GM23248 (cell line): ENCODE measurements around the gene MXD3. TPM values are rescaled to one million over a fixed set of nuclear protein-coding genes. Genes with fewer than 3 reads are reported as not detected.

Source experiments
- DNase-seq: peaks from one replicate; pipeline ENCODE4 v3.0.0-alpha.2; 2015
- H2AFZ ChIP-seq: fragments of 200-600 bp; sonication (generic); 2 replicates; pipeline ENCODE4 v1.6.1; 2016; ENCODE audit warnings: antibody characterized with exemption
- H3F3A ChIP-seq: fragments of 200-600 bp; sonication (generic); 2 replicates; pipeline ENCODE4 v1.6.1; 2016; ENCODE audit warnings: mild to moderate bottlenecking, antibody characterized with exemption, mixed run types; ENCODE audit not compliant: insufficient read depth
- H3K27ac ChIP-seq: fragments of 200-600 bp; sonication (generic); 2 replicates; pipeline ENCODE4 v1.5.1; 2016; ENCODE audit warnings: mild to moderate bottlenecking
- H3K27me3 ChIP-seq: fragments of 200-600 bp; sonication (generic); replicated peaks from 2 replicates; pipeline ENCODE4 v1.6.1; 2016; ENCODE audit warnings: mild to moderate bottlenecking; ENCODE audit not compliant: insufficient read depth
- H3K36me3 ChIP-seq: fragments of 200-600 bp; sonication (generic); 2 replicates; pipeline ENCODE4 v1.6.1; 2016; ENCODE audit warnings: low read depth, mild to moderate bottlenecking
- H3K4me1 ChIP-seq: fragments of 200-600 bp; sonication (generic); 2 replicates; pipeline ENCODE4 v1.6.1; 2016; ENCODE audit warnings: mild to moderate bottlenecking; ENCODE audit not compliant: insufficient read depth
- H3K4me2 ChIP-seq: fragments of 200-600 bp; sonication (generic); one replicate; pipeline ENCODE4 v1.6.1; 2016; ENCODE audit warnings: mild to moderate bottlenecking; ENCODE audit not compliant: unreplicated experiment
- H3K4me3 ChIP-seq: fragments of 200-600 bp; sonication (generic); 2 replicates; pipeline ENCODE4 v1.5.1; 2016; ENCODE audit warnings: mild to moderate bottlenecking
- H3K79me2 ChIP-seq: fragments of 200-600 bp; sonication (generic); 2 replicates; pipeline ENCODE4 v1.6.1; 2016; ENCODE audit warnings: mild to moderate bottlenecking; ENCODE audit not compliant: insufficient read depth
- H3K9ac ChIP-seq: fragments of 200-600 bp; sonication (generic); 2 replicates; pipeline ENCODE4 v1.6.1; 2016; ENCODE audit warnings: mild to moderate bottlenecking
- H3K9me2 ChIP-seq: fragments of 200-600 bp; sonication (generic); 2 replicates; pipeline ENCODE4 v1.6.1; 2016; ENCODE audit warnings: mixed run types, mild to moderate bottlenecking, moderate library complexity; ENCODE audit not compliant: insufficient read depth
- H3K9me3 ChIP-seq: fragments of 200-600 bp; sonication (generic); one replicate; pipeline ENCODE4 v1.6.1; 2017; ENCODE audit warnings: low read depth
- H4K20me1 ChIP-seq: fragments of 200-600 bp; sonication (generic); 2 replicates; pipeline ENCODE4 v1.6.0; 2016; ENCODE audit not compliant: insufficient read depth
- EZH2 ChIP-seq: fragments of 200-600 bp; sonication (generic); IDR thresholded peaks from 2 replicates; pipeline ENCODE4 v1.6.1; 2018; ENCODE audit warnings: antibody characterized with exemption, mild to moderate bottlenecking; ENCODE audit not compliant: insufficient read depth, poor library complexity, severe bottlenecking
- EZH2phosphoT487 ChIP-seq: fragments of 200-600 bp; sonication (generic); IDR thresholded peaks from 2 replicates; pipeline ENCODE4 v1.6.1; 2018; ENCODE audit warnings: antibody characterized with exemption, moderate library complexity, mild to moderate bottlenecking, low read depth; ENCODE audit not compliant: insufficient read depth
- WGBS, 2 experiments: methylation state at CpG; one replicate each; pipeline ENCODE4 v1.1.6; 2015 to 2017; ENCODE audit warnings: low lambda C conversion rate in 2 of 2, low coverage in 1 of 2; ENCODE audit errors: missing lambda C conversion rate in 2 of 2; 5-methylcytosine and 5-hydroxymethylcytosine counted together
- in situ Hi-C: fragments of 300-500 bp; cut with MboI; formaldehyde crosslinking; loops from 2 replicates; pipeline ENCODE4 v1.15.0; 2020
- polyA plus RNA-seq: library from polyadenylated mRNA; unstranded; fragments of >200 nt; fragmentation: Nextera tagmentation; extraction: Ambion mirVana; gene quantifications from 2 replicates; pipeline ENCODE4 v1.2.1, GENCODE V29; 2016
- total RNA-seq: library from RNA; depleted of rRNA; stranded (reverse); fragments of >200 nt; shearing (Covaris generic); gene quantifications from 2 replicates; pipeline ENCODE4 v1.2.3, GENCODE V29; 2014

The MXD3 gene
- total and polyA plus RNA-seq, 2 experiments from 2014 or later = 6.5 to 7.8 TPM

- no peaks in the 10 kb centered on the region for H3K27me3 ChIP-seq
- H3F3A ChIP-seq = peaks cover 20% of the 10 kb centered on the region
- peaks cover 21% of the 10 kb centered on the region for H3K4me1 ChIP-seq
- peak overlapping the region; percentile 81 for H3K4me2 ChIP-seq
- H3K36me3 ChIP-seq = no peaks in the 10 kb centered on the region; the same call in 1 of the 2 replicates
- H2AFZ ChIP-seq = peak overlapping the region; percentile 87
- H3K4me3 ChIP-seq = peak overlapping the region; percentile 92
- H4K20me1 ChIP-seq = no peaks in the 10 kb centered on the region
- WGBS, 2 experiments = 0 to 1% methylated on average over 24 to 25 of the region's 25 CpGs
- TF ChIP-seq EZH2 = no peak
- no peak for TF ChIP-seq EZH2phosphoT487
- DNase-seq = peak; percentile 50
- no peaks in the 10 kb centered on the region for H3K9me3 ChIP-seq
- H3K9ac ChIP-seq = peak overlapping the region; percentile 97
- H3K79me2 ChIP-seq = peaks cover 66% of the 10 kb centered on the region
- H3K27ac ChIP-seq = peak overlapping the region; percentile 84
- in situ Hi-C loops = no loop called here
- H3K9me2 ChIP-seq = no peaks in the 10 kb centered on the region
Observed at GRCh38 chr5:177303925-177304391, 7.7 kb downstream of the MXD3 start.

GRCh38 chr5:177303121-177303924, 8.4 kb downstream of the MXD3 start, which contains the start of the genes PRELID1 and RAB24:
PRELID1 (plus strand) TSS chr5:177303799; CDS start chr5:177303986, 187 bp downstream.
RAB24 (minus strand) TSS chr5:177303719; CDS start chr5:177303288, 431 bp downstream.
- Histone ChIP-seq H4K20me1 (no peaks in the 10 kb centered on the region), H3K27ac (peak within 1 kb of the TSS; percentile 84), H3K9me3 (no peaks in the 10 kb centered on the region), H3K4me2 (peak within 1 kb of the TSS; percentile 81), H3K9ac (peak within 1 kb of the TSS; percentile 97), H3K4me3 (peak within 1 kb of the TSS; percentile 92), H3K4me1 (peaks cover 21% of the 10 kb centered on the region), H3K27me3 (no peaks in the 10 kb centered on the region), H3F3A (peaks cover 23% of the 10 kb centered on the region), H3K36me3 (no peaks in the 10 kb centered on the region; the same call in 1 of the 2 replicates), H3K9me2 (no peaks in the 10 kb centered on the region), H3K79me2 (peaks cover 60% of the 10 kb centered on the region), H2AFZ (peak within 1 kb of the TSS; percentile 87)
- peak; percentile 97 for DNase-seq
- WGBS, 2 experiments = 0 to 3% methylated on average over 54 to 87 of the region's 100 CpGs
- TF ChIP-seq EZH2 (no peak), EZH2phosphoT487 (no peak)
- in situ Hi-C loops = no loop called here

GRCh38 chr5:177302354-177303110, 9.2 kb downstream of the MXD3 start:
- Histone ChIP-seq H3K27me3 (no peaks in the 10 kb centered on the region), H3K9me3 (no peaks in the 10 kb centered on the region), H4K20me1 (no peaks in the 10 kb centered on the region), H3K4me3 (peak overlapping the region; percentile 92), H3K9me2 (no peaks in the 10 kb centered on the region), H3K79me2 (peaks cover 60% of the 10 kb centered on the region), H3K36me3 (no peaks in the 10 kb centered on the region; the same call in 1 of the 2 replicates), H3F3A (peaks cover 29% of the 10 kb centered on the region), H3K4me2 (peak overlapping the region; percentile 81), H3K9ac (peak overlapping the region; percentile 97), H3K27ac (peak overlapping the region; percentile 84), H3K4me1 (peaks cover 21% of the 10 kb centered on the region), H2AFZ (peak overlapping the region; percentile 87)
- WGBS, 2 experiments = 32% methylated on average over 24 of the region's 24 CpGs
- TF ChIP-seq EZH2 = no peak
- no peak for TF ChIP-seq EZH2phosphoT487
- in situ Hi-C loops = no loop called here
- DNase-seq = peak; percentile 53

GRCh38 chr5:177301503-177302165, 10.1 kb downstream of the MXD3 start:
- Histone ChIP-seq H3F3A (peaks cover 38% of the 10 kb centered on the region), H3K27ac (no peak overlapping the region), H3K4me3 (no peak overlapping the region), H4K20me1 (no peaks in the 10 kb centered on the region), H3K4me2 (no peak overlapping the region), H3K9ac (0 out of 2 replicates have a peak overlapping the region, but pooled peaks have one; percentile 97), H3K9me3 (no peaks in the 10 kb centered on the region), H2AFZ (no peak overlapping the region), H3K27me3 (no peaks in the 10 kb centered on the region), H3K4me1 (peaks cover 21% of the 10 kb centered on the region), H3K9me2 (no peaks in the 10 kb centered on the region), H3K79me2 (peaks cover 53% of the 10 kb centered on the region), H3K36me3 (no peaks in the 10 kb centered on the region; the same call in 1 of the 2 replicates)
- 61 to 72% methylated on average over 7 of the region's 7 CpGs for WGBS, 2 experiments
- DNase-seq = peak; percentile 17
- in situ Hi-C loops = no loop called here
- no peak for TF ChIP-seq EZH2phosphoT487
